NCI-H82 treated with DMSO at 0.1 percent for 48 hours (cell line): ENCODE results near the gene CACNA1C.

ENCODE experiments used
- DNase-seq: peaks from one replicate; lab custom pipeline; 2025; ENCODE audit not compliant: unreplicated experiment; lab: John Stamatoyannopoulos, UW

Gene CACNA1C

GRCh38 chr12:2562400-2562799, 509.6 kb downstream of the CACNA1C start:
- no peak for DNase-seq

GRCh38 chr12:2563709-2564108, 510.9 kb downstream of the CACNA1C start:
- no peak for DNase-seq

GRCh38 chr12:2566161-2566560, 513.4 kb downstream of the CACNA1C start:
- no peak for DNase-seq

- no peak for DNase-seq
Observed at GRCh38 chr12:2567711-2568110, 514.9 kb downstream of the CACNA1C start.

- no peak for DNase-seq
Observed at GRCh38 chr12:2570562-2570961, 517.8 kb downstream of the CACNA1C start.

GRCh38 chr12:2574355-2574935, 521.7 kb downstream of the CACNA1C start:
- no peak for DNase-seq

GRCh38 chr12:2575245-2575644, 522.5 kb downstream of the CACNA1C start:
- no peak for DNase-seq

- no peak for DNase-seq
Observed at GRCh38 chr12:2578211-2578610, 525.4 kb downstream of the CACNA1C start.

- DNase-seq = no peak
Observed at GRCh38 chr12:2578772-2579171, 526.0 kb downstream of the CACNA1C start.

- no peak for DNase-seq
Observed at GRCh38 chr12:2580821-2581220, 528.0 kb downstream of the CACNA1C start.

- DNase-seq = no peak
Observed at GRCh38 chr12:2581293-2582045, 528.7 kb downstream of the CACNA1C start.

GRCh38 chr12:2582631-2583030, 529.8 kb downstream of the CACNA1C start:
- DNase-seq = no peak

GRCh38 chr12:2583091-2583497, 530.3 kb downstream of the CACNA1C start:
- peak; percentile 2 for DNase-seq

GRCh38 chr12:2583642-2584401, 531.0 kb downstream of the CACNA1C start:
- no peak for DNase-seq

- no peak for DNase-seq
Observed at GRCh38 chr12:2586156-2587038, 533.6 kb downstream of the CACNA1C start.

- no peak for DNase-seq
Observed at GRCh38 chr12:2588345-2588744, 535.6 kb downstream of the CACNA1C start.

- DNase-seq = no peak
Observed at GRCh38 chr12:2589381-2589780, 536.6 kb downstream of the CACNA1C start.

GRCh38 chr12:2593045-2593444, 540.3 kb downstream of the CACNA1C start:
- DNase-seq = no peak

- DNase-seq = no peak
Observed at GRCh38 chr12:2596441-2596840, 543.7 kb downstream of the CACNA1C start.

- no peak for DNase-seq
Observed at GRCh38 chr12:2605301-2605700, 552.5 kb downstream of the CACNA1C start.
